SK-N-DZ (cell line): ENCODE data around the gene DNMT3A.

Source experiments
- DNase-seq: peaks from one replicate; pipeline ENCODE4 v3.0.0-alpha.2; 2015; ENCODE audit warnings: low spot score

Gene DNMT3A

DNA sequence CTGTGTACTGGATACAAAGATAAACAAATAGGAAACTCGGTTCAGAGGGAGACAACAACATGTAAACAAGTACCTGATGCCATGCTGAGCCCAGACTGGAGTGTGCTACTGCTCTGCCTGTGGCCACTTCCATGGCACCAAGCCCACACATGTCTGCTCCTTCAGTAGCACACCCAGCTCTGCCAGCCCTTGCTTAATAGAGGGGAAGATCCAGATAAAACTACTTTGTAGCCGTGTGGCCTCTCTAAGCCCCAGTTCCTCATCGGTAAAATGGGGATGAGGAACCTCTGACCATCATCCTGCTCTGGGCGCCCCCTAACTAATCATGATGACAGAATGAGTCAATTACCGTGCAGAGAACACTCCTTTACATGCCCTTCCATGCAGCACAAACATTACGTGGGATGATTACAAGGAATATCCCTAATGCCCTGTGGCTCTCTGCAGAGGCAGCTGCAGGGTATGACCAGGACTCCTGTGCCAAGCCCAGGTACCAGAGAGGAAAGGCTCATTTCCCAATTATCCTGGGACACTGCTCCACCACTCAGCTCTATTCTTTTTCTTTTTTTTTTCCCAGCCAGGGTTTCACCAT lies 34.9 kb downstream of the DNMT3A start:
- no peak for DNase-seq

DNA sequence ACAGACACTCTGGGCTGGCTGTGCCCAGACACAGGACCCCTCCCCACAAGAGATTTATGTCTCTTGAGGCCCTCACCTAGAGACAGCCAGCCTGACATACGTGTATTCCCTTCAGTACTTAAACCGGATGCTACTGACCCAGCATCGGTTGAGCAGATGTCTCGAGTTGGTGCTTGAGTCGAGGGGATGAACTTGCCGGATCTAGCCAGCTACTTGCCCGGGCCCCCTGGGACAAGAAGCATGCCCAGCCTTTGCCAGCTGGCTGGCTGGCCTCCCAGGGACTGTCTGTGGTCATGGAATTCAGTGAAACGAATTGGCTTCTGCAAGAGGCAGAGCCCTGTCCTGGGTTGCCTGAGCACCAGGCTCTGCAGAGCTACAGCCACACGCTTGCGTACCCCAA lies 36.0 kb downstream of the DNMT3A start:
- no peak for DNase-seq

DNA sequence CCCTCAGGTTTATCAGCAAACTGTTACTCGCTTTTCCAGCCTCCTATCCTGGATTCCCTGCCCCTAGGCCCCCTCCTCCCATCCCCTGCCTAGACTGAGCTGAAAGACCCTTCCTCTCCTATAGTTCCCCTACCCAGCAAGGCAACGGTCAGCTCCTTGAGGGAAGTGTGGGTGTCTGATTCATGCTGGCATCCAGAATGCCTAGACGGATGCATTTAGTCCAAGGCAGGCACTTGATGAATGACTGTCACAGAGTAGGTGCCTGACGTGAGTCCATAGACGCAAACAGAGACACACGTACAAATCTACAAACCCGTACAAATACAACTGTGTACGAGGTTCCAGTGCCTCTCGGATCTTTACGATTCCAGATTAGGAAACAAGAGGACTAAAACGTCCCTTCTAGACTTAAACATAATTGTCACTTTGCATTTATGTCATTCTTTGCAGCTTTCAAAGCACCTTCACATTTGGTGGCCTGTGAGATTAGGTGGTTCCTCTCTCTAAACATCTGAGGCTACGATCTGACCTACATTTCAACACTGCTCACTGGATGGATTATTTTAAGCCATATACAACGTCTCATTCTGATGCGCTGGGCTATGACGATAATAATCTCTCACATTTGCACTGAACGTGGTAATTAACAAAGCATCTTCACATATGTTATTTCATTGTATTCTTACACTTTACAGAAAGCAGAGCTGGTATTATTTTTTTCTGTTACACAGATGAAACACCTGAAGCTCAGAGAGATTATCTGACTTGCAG lies 36.7 kb downstream of the DNMT3A start:
- no peak for DNase-seq

DNA sequence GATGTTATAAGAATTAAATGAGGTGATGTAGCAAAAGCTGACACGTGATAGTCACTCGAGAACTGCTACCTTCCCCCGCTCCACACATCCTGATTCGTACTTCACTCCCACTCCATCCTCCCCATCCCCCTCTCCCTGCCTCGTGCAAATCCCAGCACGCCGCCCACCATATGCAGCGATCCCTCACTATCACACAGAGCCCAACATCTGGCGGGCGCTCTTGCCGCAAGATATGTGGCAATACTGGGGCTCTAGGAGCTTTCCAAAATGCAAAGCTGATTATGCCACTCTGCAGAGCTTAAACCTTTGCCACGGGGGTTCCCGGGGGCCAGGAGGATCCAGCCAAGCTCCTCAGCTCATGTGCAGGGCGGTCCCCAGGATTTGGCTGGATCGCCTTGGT lies 37.4 kb downstream of the DNMT3A start:
- no peak for DNase-seq

DNA sequence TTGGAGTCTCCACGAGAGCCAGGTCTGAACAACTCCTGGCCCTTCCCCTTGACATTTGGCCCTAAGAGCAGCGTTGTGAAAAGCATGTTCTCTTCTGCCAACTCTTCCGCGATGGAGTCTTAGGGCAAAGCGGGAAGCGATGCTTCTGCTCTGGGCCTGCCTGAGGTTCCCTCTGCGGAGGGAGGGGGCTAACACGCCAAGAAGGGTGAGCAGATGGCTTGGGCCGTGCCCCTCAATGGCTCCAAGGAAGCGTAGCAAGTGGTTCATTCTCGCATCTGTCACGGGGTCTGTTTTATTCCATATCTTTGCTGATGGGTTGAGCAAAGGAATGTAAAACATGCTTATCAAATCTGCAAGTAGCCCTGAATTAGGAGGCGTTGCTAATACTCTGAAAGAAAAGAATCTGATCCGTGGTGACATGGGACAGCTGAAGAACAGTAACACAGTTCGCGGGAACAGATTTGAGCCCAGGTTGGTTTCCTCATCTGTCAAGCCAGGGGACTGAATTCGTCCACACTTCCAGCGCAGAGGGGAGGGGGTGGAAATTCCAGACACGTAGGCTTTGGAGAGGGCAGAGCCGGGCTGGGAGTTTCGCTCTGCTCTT lies 38.0 kb downstream of the DNMT3A start:
- DNase-seq: no peak

DNA sequence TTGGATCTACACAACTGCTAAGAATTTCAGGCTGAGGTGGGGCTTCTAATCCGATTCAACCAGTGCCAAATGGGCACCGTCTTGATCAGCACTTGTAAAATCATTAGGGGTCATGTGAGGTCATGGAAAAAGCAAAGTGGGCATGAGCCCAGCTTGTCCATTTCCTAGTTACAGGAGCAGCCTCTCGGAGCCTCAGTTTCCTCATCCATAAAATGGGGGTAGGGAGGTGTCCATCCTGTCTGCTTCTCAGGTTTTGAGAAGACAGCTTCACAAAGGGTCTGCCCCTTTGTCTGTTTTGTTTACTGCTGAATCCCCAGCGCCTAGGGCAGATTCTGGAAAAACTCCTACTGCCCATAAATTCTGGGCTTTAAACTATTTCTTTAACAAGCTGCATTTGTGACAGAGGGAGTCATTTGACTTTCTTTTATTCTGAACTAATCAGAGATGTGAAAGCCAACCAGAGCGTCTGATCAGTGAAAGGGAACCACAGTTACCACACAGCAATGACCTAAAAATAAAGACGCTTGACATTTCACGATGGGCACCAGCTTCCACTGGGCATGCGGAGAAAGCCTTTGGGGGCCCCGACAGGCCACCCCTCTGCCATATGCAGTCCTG lies 38.9 kb downstream of the DNMT3A start:
- DNase-seq: no peak

DNA sequence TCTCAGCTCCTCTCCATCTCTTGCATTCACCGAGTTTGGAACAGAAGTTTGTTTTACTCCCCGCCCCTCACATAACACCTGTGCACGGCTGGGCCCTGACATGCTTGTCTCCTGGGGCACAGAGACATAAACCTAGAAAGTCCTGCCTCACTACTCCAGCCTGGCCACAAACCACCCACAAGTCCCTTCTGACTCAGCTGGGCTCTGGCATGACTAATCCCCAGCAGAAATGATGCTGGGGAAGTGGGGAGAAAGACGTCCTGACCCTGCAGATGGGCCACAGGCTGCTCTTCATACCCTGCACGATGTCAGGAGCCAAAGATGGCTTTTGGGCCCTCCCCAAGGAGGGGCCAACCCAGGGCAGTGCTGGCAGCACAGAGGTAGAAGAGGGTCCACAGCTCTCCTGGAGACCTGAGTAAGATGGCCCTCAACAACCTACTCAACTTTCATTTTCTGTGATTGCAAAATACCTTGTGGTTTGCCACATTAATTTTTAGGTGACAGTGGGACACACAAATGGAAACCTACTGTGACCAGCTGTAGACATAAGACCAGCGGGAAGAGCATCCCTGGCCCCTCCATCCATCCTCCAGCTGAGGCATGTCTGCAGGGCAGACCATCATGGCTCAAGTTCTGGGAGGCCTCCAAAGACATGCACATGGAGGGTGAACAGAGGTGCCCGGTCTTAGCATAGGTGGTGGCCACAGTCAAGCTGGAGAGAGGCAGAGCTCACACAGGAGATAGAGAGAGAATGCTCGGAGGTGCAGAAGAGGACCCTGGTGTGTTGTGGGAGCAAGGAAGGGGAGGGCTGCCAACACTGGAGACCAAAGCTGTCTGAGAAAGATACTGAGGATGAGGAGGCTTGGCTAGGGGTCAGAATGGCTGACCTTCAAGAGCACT lies 40.0 kb downstream of the DNMT3A start:
- DNase-seq: no peak

DNA sequence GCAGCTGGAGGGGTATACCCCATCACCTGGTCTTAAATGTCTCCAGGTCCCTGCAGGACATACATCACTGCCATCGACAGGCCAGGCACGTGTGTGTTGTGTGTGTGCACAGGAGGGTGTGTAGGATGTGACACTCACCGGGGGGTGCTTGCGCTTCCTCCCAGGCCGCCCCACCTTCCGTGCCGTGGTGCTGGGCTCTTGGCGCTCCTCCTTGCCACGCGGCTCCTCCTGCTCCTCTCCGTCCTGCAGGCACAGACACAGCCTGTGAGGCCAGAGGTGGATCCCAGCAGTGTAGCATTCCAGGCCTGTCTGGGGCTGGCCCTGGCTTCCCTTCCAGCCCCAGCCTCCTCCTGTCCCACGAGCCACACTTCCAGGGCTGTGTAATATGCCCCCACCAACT lies 41.7 kb downstream of the DNMT3A start:
- DNase-seq: no peak

DNA sequence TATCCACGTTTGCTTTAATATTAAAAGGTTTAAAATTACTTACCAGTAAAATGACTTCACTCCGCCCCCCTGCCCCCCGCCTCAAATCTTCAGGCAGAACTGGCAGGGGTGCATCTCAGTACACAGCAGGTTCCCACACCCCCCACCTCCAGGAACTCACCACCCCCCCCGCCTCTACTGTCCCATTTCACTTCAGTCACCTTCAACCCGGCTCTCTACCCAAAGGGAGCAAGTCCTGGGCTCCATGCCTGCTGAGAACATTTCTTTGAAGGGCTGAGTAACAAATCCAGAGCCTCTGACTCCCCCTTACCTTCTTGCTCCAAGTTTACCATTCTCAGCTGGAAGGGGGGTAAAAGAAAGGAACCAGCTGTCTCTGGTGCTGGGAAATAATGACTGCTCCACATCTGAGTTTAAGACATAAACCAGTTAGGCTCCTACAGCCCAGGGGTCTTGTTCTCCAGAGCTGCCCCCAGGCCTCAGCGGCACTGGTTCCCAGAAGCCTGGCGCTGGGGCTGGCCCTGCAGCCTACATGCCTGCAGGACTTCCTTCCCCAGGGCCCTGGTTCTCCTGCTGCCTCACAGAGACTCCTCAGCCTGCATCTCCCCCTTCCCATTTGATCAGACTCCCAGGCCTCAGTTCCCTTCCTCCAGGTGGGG lies 42.8 kb downstream of the DNMT3A start:
- no peak for DNase-seq

DNA sequence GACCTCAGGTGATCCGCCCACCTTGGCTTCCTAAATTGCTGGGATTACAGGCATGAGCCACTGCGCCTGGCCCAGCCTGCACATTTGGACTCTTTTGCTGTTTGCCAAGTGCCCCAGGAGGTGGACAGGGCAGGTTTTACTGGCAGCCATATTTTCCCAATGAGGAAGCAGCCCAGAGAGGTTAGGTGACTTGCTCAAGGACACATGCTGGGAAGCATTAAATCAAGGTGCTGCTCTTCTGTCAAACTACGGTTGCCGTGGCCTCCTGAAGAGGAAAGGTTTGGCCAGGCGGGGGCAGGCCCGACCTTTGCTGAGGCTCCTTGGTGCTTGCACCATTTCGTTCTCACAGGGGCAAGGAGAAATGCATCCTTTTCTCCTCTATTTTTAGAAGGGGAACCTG lies 44.0 kb downstream of the DNMT3A start:
- DNase-seq: no peak

DNA sequence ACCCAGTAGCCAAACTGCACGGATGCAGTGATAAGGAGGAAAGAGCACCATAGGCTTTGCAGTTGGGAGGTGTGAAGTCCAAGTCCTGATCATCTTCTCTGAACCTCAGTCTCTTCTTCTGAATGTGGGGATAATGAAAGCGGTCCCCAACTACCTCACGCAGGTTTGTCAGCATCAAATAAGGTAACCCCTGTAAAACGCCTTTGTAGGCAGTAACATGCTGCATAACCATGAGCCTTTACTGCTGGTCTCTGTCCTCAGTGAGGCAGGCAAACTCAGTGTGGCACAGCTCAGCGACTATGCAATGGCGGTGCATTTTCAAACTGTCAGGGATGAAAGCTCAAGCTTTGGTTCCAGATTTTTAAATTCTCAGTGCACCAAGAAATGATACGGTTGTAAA lies 46.1 kb downstream of the DNMT3A start:
- no peak for DNase-seq

DNA sequence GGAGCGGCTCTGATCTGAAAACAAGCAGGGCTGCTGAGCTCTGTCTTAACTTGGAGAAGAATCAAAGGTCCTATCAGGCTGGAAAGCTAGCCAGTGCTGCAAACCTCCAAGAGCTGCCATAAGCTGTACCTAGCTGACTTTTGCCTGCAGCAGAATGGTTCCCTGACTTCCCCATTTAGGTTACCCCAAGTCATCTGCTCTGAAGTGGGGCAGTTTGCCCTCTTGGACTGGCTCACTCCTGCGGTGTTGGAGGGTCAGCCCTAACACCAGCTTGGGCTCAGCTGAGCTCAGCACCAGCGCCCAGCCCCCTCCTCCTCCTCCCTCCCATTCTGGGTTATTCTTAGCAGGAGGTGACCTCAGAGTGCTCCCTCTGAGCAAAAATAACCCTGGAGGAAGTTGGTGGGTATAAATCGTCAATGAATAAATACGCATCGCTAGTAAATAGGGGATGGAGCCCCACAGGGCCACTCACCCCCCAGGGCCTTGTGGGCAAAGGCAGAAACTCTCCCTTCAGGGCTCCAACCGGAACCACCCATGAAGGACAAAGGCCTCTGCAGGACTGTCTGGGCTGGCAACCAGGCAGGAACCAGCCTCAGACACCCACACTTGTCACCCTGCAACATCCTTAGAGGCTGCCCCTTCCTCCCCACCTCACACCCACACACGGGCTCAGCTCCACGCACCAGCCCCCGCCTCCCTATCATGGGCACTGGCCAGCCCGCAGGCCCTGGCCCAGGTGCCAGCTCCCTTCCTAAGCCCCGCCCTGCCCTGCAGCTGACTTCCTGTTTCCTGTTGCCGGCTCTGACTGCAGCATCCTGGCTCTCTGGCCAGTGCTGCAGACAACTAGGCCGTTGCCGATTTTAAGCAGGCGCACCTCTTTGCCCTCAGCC lies 46.9 kb downstream of the DNMT3A start:
- DNase-seq: no peak

DNA sequence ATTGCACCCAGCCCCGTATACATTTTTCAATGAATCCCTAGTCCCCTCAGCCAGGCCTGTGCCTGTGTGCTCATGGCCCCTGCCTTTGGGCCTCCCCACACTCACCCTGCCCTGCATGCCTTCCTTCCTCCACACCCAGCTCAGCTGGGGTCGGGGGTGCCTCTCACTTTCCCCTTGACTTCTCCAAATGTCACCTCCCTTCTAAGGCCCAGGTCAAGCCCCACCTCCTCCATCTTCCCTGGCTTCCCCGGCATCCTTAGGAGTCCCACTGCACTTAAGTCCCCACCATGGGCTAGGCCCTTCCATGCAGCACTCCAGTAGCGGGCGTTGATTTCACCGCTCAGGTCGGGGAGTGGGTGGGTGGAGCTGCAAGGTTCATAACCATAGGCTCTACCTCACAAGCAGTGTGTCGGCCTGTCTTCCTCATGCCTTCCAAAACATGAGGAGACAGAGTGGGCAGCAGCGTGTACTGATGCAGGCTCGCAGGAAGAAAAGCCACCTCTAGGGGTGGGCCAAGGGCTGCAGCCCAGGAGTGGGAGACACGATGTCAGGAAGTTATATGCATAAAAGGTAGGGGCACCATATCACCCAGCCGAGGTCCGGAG lies 47.7 kb downstream of the DNMT3A start:
- no peak for DNase-seq

DNA sequence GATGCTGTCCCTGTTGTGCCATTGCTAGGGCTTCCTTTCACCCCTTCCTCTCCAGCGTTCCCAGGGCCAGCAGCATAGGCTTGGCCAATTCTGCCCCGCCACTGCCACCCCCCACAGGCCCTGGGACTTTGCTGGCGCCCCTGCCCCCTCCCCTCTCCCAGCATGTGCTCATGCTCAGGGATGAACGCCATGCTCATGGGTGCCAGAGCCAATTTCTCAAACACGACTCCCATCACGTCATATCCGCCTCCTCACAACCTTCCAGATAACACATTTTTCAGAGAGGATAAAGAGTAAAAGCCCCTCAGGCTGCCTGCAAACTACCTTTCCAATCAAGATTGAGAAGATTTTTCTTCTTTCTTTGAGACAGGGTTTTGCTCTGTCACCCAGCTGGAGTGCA lies 48.6 kb downstream of the DNMT3A start:
- DNase-seq: no peak

DNA sequence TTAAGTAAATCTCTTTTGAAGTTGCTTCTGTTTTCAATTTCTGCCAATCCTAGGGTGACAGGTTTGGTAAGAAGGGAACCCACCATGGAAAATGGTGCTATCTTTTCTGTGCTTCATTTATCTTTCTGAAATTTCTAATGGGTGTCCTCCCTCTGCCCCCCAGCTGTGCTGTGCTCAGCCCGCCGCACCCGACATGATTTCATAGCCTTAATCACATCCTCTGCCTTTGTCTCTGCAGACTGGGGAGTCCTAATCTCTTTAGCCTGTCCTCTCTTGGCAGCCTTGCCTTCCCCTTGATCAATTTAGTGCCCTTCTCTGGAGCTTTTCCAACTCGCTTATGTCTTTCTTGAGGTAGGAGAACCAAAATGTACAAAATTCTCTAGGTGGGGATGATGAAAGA lies 49.3 kb downstream of the DNMT3A start:
- DNase-seq: no peak

DNA sequence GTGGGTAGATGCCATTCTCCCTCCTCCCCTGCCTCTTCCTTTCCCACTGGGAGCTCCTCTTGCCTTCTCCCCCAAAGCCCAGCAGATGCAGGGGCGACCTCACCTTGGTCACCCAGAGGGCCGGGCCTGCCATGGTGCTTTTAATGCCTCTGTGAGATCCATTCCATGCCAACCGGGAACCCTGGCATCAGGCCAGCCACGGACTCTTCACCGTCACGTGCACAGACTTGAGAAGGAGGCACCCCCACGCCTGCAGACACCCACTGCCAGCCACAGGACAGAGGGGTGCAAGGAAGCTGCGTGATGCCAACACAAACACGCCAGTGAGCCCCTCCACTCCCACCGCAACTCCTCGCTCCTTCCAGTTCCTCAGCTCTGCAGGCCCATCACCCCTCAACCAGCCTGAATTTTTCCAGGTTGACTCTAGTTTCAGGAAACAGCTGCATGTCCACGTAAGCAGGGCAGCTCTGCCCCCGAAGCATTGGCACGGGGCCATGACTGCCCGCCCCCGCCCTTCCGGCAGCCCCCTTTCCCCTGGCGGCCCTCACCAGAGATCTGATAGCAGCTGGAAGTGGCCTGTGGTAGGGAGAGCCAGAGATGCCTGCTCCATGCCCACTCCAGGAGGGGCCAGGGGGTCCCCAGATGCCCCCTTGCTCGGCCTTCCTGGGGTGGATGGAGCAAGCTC lies 50.8 kb downstream of the DNMT3A start:
- DNase-seq: no peak

DNA sequence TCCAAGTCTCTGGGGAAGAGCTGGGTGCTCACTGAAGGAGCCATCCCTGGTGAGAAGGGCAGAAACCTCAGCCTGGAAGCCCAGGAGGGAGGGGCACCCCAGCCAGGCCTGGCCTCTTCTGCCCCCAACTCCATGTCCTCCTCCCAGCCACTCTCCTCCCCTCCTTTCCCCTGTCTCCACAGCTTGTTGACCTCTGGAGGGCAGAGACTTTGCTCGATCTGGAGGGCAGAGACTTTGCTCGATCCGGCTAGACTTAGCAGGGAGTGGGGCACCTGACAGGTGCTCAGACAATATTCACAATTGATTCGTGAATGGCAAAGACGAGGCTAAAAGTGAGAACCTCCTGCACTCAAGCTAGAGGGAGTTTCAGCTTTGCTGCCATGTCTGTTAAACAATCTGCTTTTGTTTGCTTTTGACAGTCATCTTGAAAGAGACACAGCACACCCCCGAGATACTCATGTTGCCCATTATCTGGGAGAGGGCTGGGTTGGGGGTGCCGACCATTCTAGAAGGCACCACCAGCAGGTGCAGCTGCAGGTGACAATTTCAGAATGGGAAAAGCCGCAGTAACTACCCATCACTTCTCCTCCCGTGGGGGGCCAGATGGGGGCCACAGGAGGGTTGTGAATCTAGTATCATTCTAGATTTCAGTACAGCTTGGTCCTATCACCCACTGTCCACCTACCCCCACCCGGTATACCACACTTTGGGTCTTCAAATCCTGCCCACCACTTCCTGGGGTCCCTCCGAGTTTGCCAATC lies 54.8 kb downstream of the DNMT3A start:
- DNase-seq: no peak

DNA sequence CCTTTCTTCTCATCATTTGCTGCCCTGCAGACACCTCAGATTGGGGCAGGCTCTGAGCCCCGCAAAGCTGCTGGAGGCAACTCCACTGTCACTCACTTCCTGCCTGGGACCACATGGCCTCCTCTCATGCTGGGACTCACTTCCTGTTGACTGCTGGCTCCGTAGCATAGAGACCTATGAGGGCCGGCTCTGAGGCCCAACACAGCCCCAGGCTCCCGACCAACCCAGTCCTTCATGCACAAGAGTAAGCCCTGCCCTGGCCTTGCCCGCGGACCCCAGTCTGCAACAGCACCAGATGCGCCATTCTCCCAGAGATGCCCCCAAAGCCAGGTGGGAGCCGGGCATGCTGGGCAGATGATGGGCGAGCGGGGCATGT lies 55.7 kb downstream of the DNMT3A start:
- DNase-seq: no peak
